ENCODE results near the gene CEACAM21. TPM values are rescaled to one million over a fixed set of nuclear protein-coding genes. Genes with fewer than 3 reads are reported as not detected.

The CEACAM21 gene
- total and polyA plus RNA-seq, 7 donors, result 0.05 to 0.48 (median 0.21) TPM; not detected in 2

- intact Hi-C loops (cut with DNase I), result no loop called here
- H3K36me3 ChIP-seq (ENCODE audit: insufficient read depth in 1 of 2, low read depth in 1 of 2), result no peaks in the 10 kb centered on the region
- no peak for TF ChIP-seq CTCF (IDR thresholded peaks at IDR 0.05)
These were observed 45.3 kb downstream of the CEACAM21 start for GRCh38 chr19:41621226-41621625.

GRCh38 chr19:41621654-41622053 is 45.7 kb downstream of the CEACAM21 start:
- 52 to 59% (median 52%) methylated on average over 7 of the region's 7 CpGs for WGBS, 3 donors
- no peak overlapping the region for H3K4me3 ChIP-seq
- intact Hi-C loops (cut with DNase I), result no loop called here
- no peak for DNase-seq
- no peaks in the 10 kb centered on the region for H3K9me3 ChIP-seq
- H3K27ac ChIP-seq, result no peak overlapping the region
- H3K4me1 ChIP-seq, result no peaks in the 10 kb centered on the region
- no peak for ATAC-seq
- no peak for TF ChIP-seq CTCF (IDR thresholded peaks at IDR 0.05)
- H3K27me3 ChIP-seq (ENCODE audit: insufficient read depth in 3 of 3, low read length in 2 of 3), result no peaks in the 10 kb centered on the region
- H3K36me3 ChIP-seq (ENCODE audit: insufficient read depth in 1 of 2, low read depth in 1 of 2), result no peaks in the 10 kb centered on the region

More at GRCh38 chr19:41621226-41621625, 45.3 kb downstream of the CEACAM21 start:
- no peak overlapping the region for H3K4me3 ChIP-seq
- no peak overlapping the region for H3K27ac ChIP-seq
- whole genome bisulfite sequencing, 3 donors, result 41 to 60% (median 52%) methylated on average over 4 of the region's 4 CpGs
- H3K9me3 ChIP-seq, result no peaks in the 10 kb centered on the region
- no peaks in the 10 kb centered on the region for H3K4me1 ChIP-seq
- DNase-seq, result no peak
- ATAC-seq, result no peak
- H3K27me3 ChIP-seq (ENCODE audit: insufficient read depth in 3 of 3, low read length in 2 of 3), result no peaks in the 10 kb centered on the region

- TF ChIP-seq CTCF (IDR thresholded peaks at IDR 0.05), result no peak
- H3K27ac ChIP-seq, result no peak overlapping the region
- intact Hi-C loops (cut with DNase I), result no loop called here
- no peak overlapping the region for H3K4me3 ChIP-seq
- no peaks in the 10 kb centered on the region for H3K27me3 ChIP-seq (ENCODE audit: insufficient read depth in 3 of 3, low read length in 2 of 3)
- no peaks in the 10 kb centered on the region for H3K4me1 ChIP-seq
- no peak for DNase-seq
- no peaks in the 10 kb centered on the region for H3K9me3 ChIP-seq
- 49 to 59% (median 55%) methylated on average over 4 of the region's 4 CpGs for WGBS, 3 donors
- no peaks in the 10 kb centered on the region for H3K36me3 ChIP-seq (ENCODE audit: insufficient read depth in 1 of 2, low read depth in 1 of 2)
- no peak for ATAC-seq
These were observed 47.4 kb downstream of the CEACAM21 start for GRCh38 chr19:41623360-41623759.

- H3K27ac ChIP-seq, result no peak overlapping the region
- H3K36me3 ChIP-seq (ENCODE audit: insufficient read depth in 1 of 2, low read depth in 1 of 2), result no peaks in the 10 kb centered on the region
- ATAC-seq (no peak), DNase-seq (no peak)
- no peaks in the 10 kb centered on the region for H3K27me3 ChIP-seq (ENCODE audit: insufficient read depth in 3 of 3, low read length in 2 of 3)
- no peak overlapping the region for H3K4me3 ChIP-seq
- 60 to 64% (median 63%) methylated on average over 7 of the region's 7 CpGs for WGBS, 3 donors
- intact Hi-C loops (cut with DNase I), result no loop called here
- no peak for TF ChIP-seq CTCF (IDR thresholded peaks at IDR 0.05)
- H3K9me3 ChIP-seq, result no peaks in the 10 kb centered on the region
- no peaks in the 10 kb centered on the region for H3K4me1 ChIP-seq
These were observed 48.5 kb downstream of the CEACAM21 start for GRCh38 chr19:41624515-41624914.

- no peaks in the 10 kb centered on the region for H3K27me3 ChIP-seq (ENCODE audit: insufficient read depth in 3 of 3, low read length in 2 of 3)
These were observed 49.0 kb downstream of the CEACAM21 start for GRCh38 chr19:41624937-41625336.

More at GRCh38 chr19:41624937-41625336, 49.0 kb downstream of the CEACAM21 start:
- DNase-seq (no peak), ATAC-seq (no peak)
- 35 to 43% (median 42%) methylated on average over 4 of the region's 4 CpGs for WGBS, 3 donors
- no peak for TF ChIP-seq CTCF (IDR thresholded peaks at IDR 0.05)
- intact Hi-C loops (cut with DNase I), result no loop called here
- no peaks in the 10 kb centered on the region for H3K4me1 ChIP-seq
- H3K36me3 ChIP-seq (ENCODE audit: insufficient read depth in 1 of 2, low read depth in 1 of 2), result no peaks in the 10 kb centered on the region
- no peak overlapping the region for H3K4me3 ChIP-seq
- peaks cover 3% of the 10 kb centered on the region for H3K9me3 ChIP-seq
- H3K27ac ChIP-seq, result no peak overlapping the region
